Measurements from ENCODE around the gene ALDH9A1. TPM values are rescaled to one million over a fixed set of nuclear protein-coding genes. Genes with fewer than 3 reads are reported as not detected.

The ALDH9A1 gene
- total and polyA plus RNA-seq, 2 of the 4 experiments (the other 2 are of a cell fraction), result 43.5 to 43.7 TPM

DNA sequence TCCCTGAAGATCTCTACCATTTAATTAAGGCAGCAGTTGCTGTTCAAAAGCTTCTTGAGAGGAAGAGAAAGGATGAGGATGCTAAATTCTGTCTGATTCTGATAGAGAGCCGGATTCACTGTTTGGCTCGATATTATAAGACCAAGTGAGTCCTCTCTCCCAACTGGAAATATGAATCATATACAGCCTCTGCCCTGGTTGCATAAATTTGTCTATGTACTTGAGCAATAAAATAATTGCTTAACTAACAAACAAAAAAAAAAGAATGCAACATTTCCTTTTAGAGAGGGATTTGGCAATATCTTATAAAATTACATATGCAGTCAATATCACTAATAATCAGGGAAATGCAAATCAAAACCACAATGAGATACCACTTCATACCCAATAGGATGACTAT is 26.8 kb downstream of the ALDH9A1 start:
- Histone ChIP-seq H3K23ac (ENCODE audit: low read depth, low read length) (no peak overlapping the region), H3K4me3 (ENCODE audit: insufficient read depth, low read depth, low read length) (no peak overlapping the region), H3K79me1 (ENCODE audit: low read depth in 1 of 2, low read length in 2 of 2) (peaks cover 10 to 20% of the 10 kb centered on the region in 2 experiments), H3K27me3 (ENCODE audit: control insufficient read depth, insufficient read depth, low read length) (no peaks in the 10 kb centered on the region), H3K14ac (replicated peaks; ENCODE audit: low read depth, low read length) (no peak overlapping the region), H3K56ac (ENCODE audit: extremely low read depth, insufficient read depth, low read length) (no peak overlapping the region), H2AFZ (replicated peaks; ENCODE audit: low read length, poor library complexity) (no peak overlapping the region), H4K20me1 (ENCODE audit: insufficient read depth, low read length) (no peaks in the 10 kb centered on the region), H2BK120ac (ENCODE audit: low read depth, low read length) (no peak overlapping the region), H3K18ac (ENCODE audit: low read depth, low read length) (no peak overlapping the region), H3K9me1 (ENCODE audit: insufficient read depth, low read length) (no peaks in the 10 kb centered on the region; the same call in none of the 2 replicates), H2BK5ac (ENCODE audit: low read depth, low read length, poor library complexity, severe bottlenecking) (no peak overlapping the region), H3K9ac (ENCODE audit: low read depth, low read length) (no peak overlapping the region), H3K27ac (ENCODE audit: insufficient read depth, low read length) (no peak overlapping the region), H3K4me2 (ENCODE audit: low read depth, low read length) (no peak overlapping the region), H3K4ac (ENCODE audit: low read depth, low read length) (no peak overlapping the region), H4K5ac (ENCODE audit: low read depth, low read length) (no peak overlapping the region), H3K9me3 (ENCODE audit: control insufficient read depth, insufficient read depth, low read length) (no peaks in the 10 kb centered on the region), H4K91ac (ENCODE audit: insufficient read depth, low read depth, low read length) (no peak overlapping the region), H3K36me3 (ENCODE audit: control insufficient read depth, insufficient read depth, low read length) (peaks cover 27% of the 10 kb centered on the region), H2AK9ac (replicated peaks; ENCODE audit: low read depth, low read length, poor library complexity) (no peak overlapping the region), H2AK5ac (ENCODE audit: low read depth, low read length) (no peak overlapping the region), H4K8ac (ENCODE audit: low read depth in 2 of 2, low read length in 2 of 2) (no peak overlapping the region), H3K4me1 (ENCODE audit: control insufficient read depth, insufficient read depth, low read length) (peaks cover 3% of the 10 kb centered on the region), H2BK15ac (ENCODE audit: low read depth, low read length) (no peak overlapping the region), H2BK20ac (ENCODE audit: low read depth, low read length) (no peak overlapping the region)
- no TSS peak for BruUV-seq (replicated peaks)
- ChIA-PET POLR2A (ENCODE audit: unreplicated experiment) (no interaction called here), CTCF (no interaction called here)
- dilution Hi-C loops (cut with HindIII; ENCODE audit: low sequenced_read_pairs, unreplicated experiment), result no loop called here
- intact Hi-C loops (cut with micrococcal nuclease), result no loop called here
- DNase-seq, result no peak
- ATAC-seq (ENCODE audit: low read depth), result no peak
- in situ Hi-C loops (cut with MboI; ENCODE audit: low sequenced_read_pairs), result no loop called here
- TF ChIP-seq CHD1 (IDR thresholded peaks at IDR 0.05; ENCODE audit: low read depth, low read length) (no peak), MAZ (IDR thresholded peaks at IDR 0.05; ENCODE audit: borderline replicate concordance, low read depth, low read length) (no peak), NFE2L2 (IDR thresholded peaks at IDR 0.05; ENCODE audit: low read depth, low read length) (no peak), MAFK (IDR thresholded peaks at IDR 0.05; ENCODE audit: low read depth, low read length) (no peak), SMC3 (IDR thresholded peaks at IDR 0.05; ENCODE audit: low read depth, low read length) (no peak), MXI1 (IDR thresholded peaks at IDR 0.05; ENCODE audit: borderline replicate concordance, low read depth, low read length) (no peak), ELK1 (IDR thresholded peaks at IDR 0.05; ENCODE audit: borderline replicate concordance, low read depth, low read length) (no peak), FOS (IDR thresholded peaks at IDR 0.05; ENCODE audit: low read depth, low read length) (no peak), RFX5 (IDR thresholded peaks at IDR 0.05; ENCODE audit: low read depth, low read length) (no peak), POLR2A (IDR thresholded peaks at IDR 0.05; ENCODE audit: low read depth, low read length) (no peak), CTCF (conservative IDR thresholded peaks at IDR 0.05; ENCODE audit: low read depth, low read length) (no peak), CEBPB (IDR thresholded peaks at IDR 0.05; ENCODE audit: low read depth, low read length) (no peak), RCOR1 (IDR thresholded peaks at IDR 0.05; ENCODE audit: insufficient replicate concordance, low read length) (no peak), RAD21 (IDR thresholded peaks at IDR 0.05; ENCODE audit: low read length) (no peak), BHLHE40 (IDR thresholded peaks at IDR 0.05; ENCODE audit: low read depth, low read length) (no peak)
- TF ChIP-seq, protein P1, sequence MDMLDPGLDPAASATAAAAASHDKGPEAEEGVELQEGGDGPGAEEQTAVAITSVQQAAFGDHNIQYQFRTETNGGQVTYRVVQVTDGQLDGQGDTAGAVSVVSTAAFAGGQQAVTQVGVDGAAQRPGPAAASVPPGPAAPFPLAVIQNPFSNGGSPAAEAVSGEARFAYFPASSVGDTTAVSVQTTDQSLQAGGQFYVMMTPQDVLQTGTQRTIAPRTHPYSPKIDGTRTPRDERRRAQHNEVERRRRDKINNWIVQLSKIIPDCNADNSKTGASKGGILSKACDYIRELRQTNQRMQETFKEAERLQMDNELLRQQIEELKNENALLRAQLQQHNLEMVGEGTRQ (IDR thresholded peaks at IDR 0.05; ENCODE audit: low read depth, low read length), result no peak
- WGBS, 2 experiments (ENCODE audit: extremely low coverage in 2 of 2, insufficient read length in 1 of 2), result no CpG with 5 or more reads among the region's 2 CpGs
